IMR-90 (cell line): ENCODE measurements around the gene DPP6. TPM values are rescaled to one million over a fixed set of nuclear protein-coding genes. Genes with fewer than 3 reads are reported as not detected.

ENCODE experiments used
- ATAC-seq: fragments of 200-7000 bp; cut with Tn5 transposase; 2 replicates; pipeline ENCODE4 v1.9.1; 2020; ENCODE audit warnings: low read depth, mild to moderate bottlenecking, moderate library complexity
- BruUV-seq: library from RNA; stranded (reverse); fragments of 400-500 nt; replicated peaks from 2 replicates; lab custom pipeline; 2021; lab: Mats Ljungman, UMichigan
- CTCF ChIA-PET: fragments of 300-600 bp; formaldehyde crosslinking; extraction: SDS; loops from one replicate; lab custom pipeline; 2021; ENCODE audit warnings: antibody characterized with exemption; lab: Yijun Ruan, JAX
- POLR2A ChIA-PET: fragments of 300-600 bp; sonication (Branson Sonifier 250); formaldehyde crosslinking; loops from one replicate; lab custom pipeline; 2022; ENCODE audit warnings: antibody characterized with exemption; ENCODE audit not compliant: unreplicated experiment; lab: Charles Lee
- DNase-seq: peaks from one replicate; pipeline ENCODE4 v3.0.0; 2013
- H2AFZ ChIP-seq: replicated peaks from 2 replicates; pipeline ENCODE3; 2013; ENCODE audit warnings: low read length, mild to moderate bottlenecking; ENCODE audit not compliant: poor library complexity
- H2AK5ac ChIP-seq: 2 replicates; pipeline ENCODE4 v1.6.1; 2013; ENCODE audit warnings: low read depth, low read length, inconsistent platforms
- H2AK9ac ChIP-seq: replicated peaks from 2 replicates; pipeline ENCODE3; 2013; ENCODE audit warnings: mild to moderate bottlenecking, low read depth, low read length, moderate library complexity; ENCODE audit not compliant: poor library complexity
- H2BK120ac ChIP-seq: 2 replicates; pipeline ENCODE4 v1.6.1; 2013; ENCODE audit warnings: low read depth, low read length, inconsistent platforms
- H2BK15ac ChIP-seq: 3 replicates; pipeline ENCODE4 v1.6.1; 2013; ENCODE audit warnings: low read depth, low read length, inconsistent platforms
- H2BK20ac ChIP-seq: 2 replicates; pipeline ENCODE4 v1.6.1; 2013; ENCODE audit warnings: low read depth, mild to moderate bottlenecking, inconsistent platforms, low read length, moderate library complexity
- H2BK5ac ChIP-seq: 2 replicates; pipeline ENCODE4 v1.6.1; 2013; ENCODE audit warnings: mild to moderate bottlenecking, low read depth, low read length, inconsistent platforms; ENCODE audit not compliant: poor library complexity, severe bottlenecking
- H3K14ac ChIP-seq: replicated peaks from 2 replicates; pipeline ENCODE4 v1.6.1; 2013; ENCODE audit warnings: low read depth, low read length, inconsistent platforms
- H3K18ac ChIP-seq: 2 replicates; pipeline ENCODE4 v1.6.1; 2013; ENCODE audit warnings: low read depth, low read length, control low read depth
- H3K23ac ChIP-seq: 2 replicates; pipeline ENCODE4 v1.6.1; 2013; ENCODE audit warnings: low read depth, low read length, inconsistent platforms
- H3K27ac ChIP-seq: 2 replicates; pipeline ENCODE4 v1.5.1; 2013; ENCODE audit warnings: mild to moderate bottlenecking, control low read depth, low read length; ENCODE audit not compliant: insufficient read depth
- H3K27me3 ChIP-seq: 2 replicates; pipeline ENCODE4 v1.6.1; 2013; ENCODE audit warnings: low read length; ENCODE audit not compliant: control insufficient read depth, insufficient read depth
- H3K36me3 ChIP-seq: 2 replicates; pipeline ENCODE4 v1.6.1; 2013; ENCODE audit warnings: low read length, mixed read lengths; ENCODE audit not compliant: control insufficient read depth, insufficient read depth
- H3K4ac ChIP-seq: 2 replicates; pipeline ENCODE4 v1.6.1; 2013; ENCODE audit warnings: low read depth, low read length, inconsistent platforms
- H3K4me1 ChIP-seq: 2 replicates; pipeline ENCODE4 v1.6.1; 2013; ENCODE audit warnings: low read length, mixed read lengths; ENCODE audit not compliant: control insufficient read depth, insufficient read depth
- H3K4me2 ChIP-seq: 2 replicates; pipeline ENCODE4 v1.6.1; 2013; ENCODE audit warnings: low read depth, mild to moderate bottlenecking, control low read depth, low read length, moderate library complexity
- H3K4me3 ChIP-seq: 2 replicates; pipeline ENCODE4 v1.5.1; 2013; ENCODE audit warnings: low read depth, mild to moderate bottlenecking, control low read depth, low read length, moderate library complexity; ENCODE audit not compliant: insufficient read depth
- H3K56ac ChIP-seq: 2 replicates; pipeline ENCODE4 v1.6.1; 2013; ENCODE audit warnings: low read length, inconsistent platforms; ENCODE audit not compliant: insufficient read depth; ENCODE audit errors: extremely low read depth
- H3K79me1 ChIP-seq, 2 experiments: 2 replicates each; pipeline ENCODE4 v1.6.1; 2013; ENCODE audit warnings: low read length in 2 of 2, inconsistent platforms in 1 of 2, low read depth in 1 of 2
- H3K9ac ChIP-seq: 2 replicates; pipeline ENCODE4 v1.6.1; 2013; ENCODE audit warnings: low read depth, low read length, control low read depth
- H3K9me1 ChIP-seq: 2 replicates; pipeline ENCODE4 v1.6.1; 2013; ENCODE audit warnings: low read length, inconsistent platforms; ENCODE audit not compliant: insufficient read depth
- H3K9me3 ChIP-seq: 2 replicates; pipeline ENCODE4 v1.6.1; 2013; ENCODE audit warnings: low read length; ENCODE audit not compliant: control insufficient read depth, insufficient read depth
- H4K20me1 ChIP-seq: 2 replicates; pipeline ENCODE4 v1.6.1; 2013; ENCODE audit warnings: low read length, inconsistent platforms; ENCODE audit not compliant: insufficient read depth
- H4K5ac ChIP-seq: 2 replicates; pipeline ENCODE4 v1.6.1; 2013; ENCODE audit warnings: mild to moderate bottlenecking, low read depth, low read length, control low read depth
- H4K8ac ChIP-seq, 2 experiments: 2 replicates each; pipeline ENCODE4 v1.6.1; 2013; ENCODE audit warnings: low read depth in 2 of 2, low read length in 2 of 2, control low read depth in 1 of 2, inconsistent platforms in 1 of 2
- H4K91ac ChIP-seq: 2 replicates; pipeline ENCODE4 v1.6.1; 2013; ENCODE audit warnings: low read depth, low read length, inconsistent platforms; ENCODE audit not compliant: insufficient read depth
- CEBPB ChIP-seq: IDR thresholded peaks from 2 replicates; pipeline ENCODE4 v1.6.1; 2012; ENCODE audit warnings: low read depth, low read length, improper control_type of control experiment
- CHD1 ChIP-seq: IDR thresholded peaks from 2 replicates; pipeline ENCODE4 v1.6.1; 2012; ENCODE audit warnings: low read depth, low read length, improper control_type of control experiment
- CTCF ChIP-seq: conservative IDR thresholded peaks from 2 replicates; pipeline ENCODE4 v1.5.1; 2012; ENCODE audit warnings: mild to moderate bottlenecking, low read depth, low read length, improper control_type of control experiment
- ELK1 ChIP-seq: fragments of 150-350 bp; IDR thresholded peaks from 2 replicates; pipeline ENCODE4 v1.6.1; 2016; ENCODE audit warnings: low read depth, mild to moderate bottlenecking, low read length, moderate library complexity, borderline replicate concordance
- FOS ChIP-seq: fragments of 150-350 bp; IDR thresholded peaks from 2 replicates; pipeline ENCODE4 v1.6.1; 2016; ENCODE audit warnings: low read depth, low read length
- MAZ ChIP-seq: IDR thresholded peaks from 2 replicates; pipeline ENCODE4 v1.6.1; 2012; ENCODE audit warnings: low read depth, mild to moderate bottlenecking, low read length, improper control_type of control experiment, moderate library complexity, borderline replicate concordance
- MXI1 ChIP-seq: IDR thresholded peaks from 2 replicates; pipeline ENCODE4 v1.6.1; 2012; ENCODE audit warnings: low read depth, mild to moderate bottlenecking, low read length, moderate library complexity, borderline replicate concordance
- NFE2L2 ChIP-seq: fragments of 150-350 bp; IDR thresholded peaks from 2 replicates; pipeline ENCODE4 v1.6.1; 2016; ENCODE audit warnings: low read depth, mild to moderate bottlenecking, low read length
- POLR2A ChIP-seq: IDR thresholded peaks from 2 replicates; pipeline ENCODE4 v1.6.1; 2012; ENCODE audit warnings: mild to moderate bottlenecking, low read depth, low read length
- RAD21 ChIP-seq: IDR thresholded peaks from 2 replicates; pipeline ENCODE4 v1.6.1; 2012; ENCODE audit warnings: low read length, improper control_type of control experiment
- RCOR1 ChIP-seq: IDR thresholded peaks from 2 replicates; pipeline ENCODE4 v1.6.1; 2012; ENCODE audit warnings: mild to moderate bottlenecking, low read length, improper control_type of control experiment; ENCODE audit not compliant: insufficient replicate concordance
- RFX5 ChIP-seq: IDR thresholded peaks from 2 replicates; pipeline ENCODE4 v1.8.0; 2012; ENCODE audit warnings: low read depth, mild to moderate bottlenecking, low read length, moderate library complexity
- SMC3 ChIP-seq: fragments of 150-350 bp; IDR thresholded peaks from 2 replicates; pipeline ENCODE4 v1.6.1; 2016; ENCODE audit warnings: low read depth, mild to moderate bottlenecking, antibody characterized with exemption, low read length, moderate library complexity
- WGBS, 2 experiments: methylation state at CpG; one replicate each; pipeline versions ENCODE4 v1.1.5 to v1.1.7; 2013; ENCODE audit warnings: missing lambda C conversion rate in 2 of 2; ENCODE audit not compliant: insufficient read length in 1 of 2; ENCODE audit errors: extremely low coverage in 2 of 2; 5-methylcytosine and 5-hydroxymethylcytosine counted together
- dilution Hi-C: fragments of 300-500 bp; cut with HindIII; formaldehyde crosslinking; loops from one replicate; pipeline ENCODE4 v1.14.3; 2018; ENCODE audit warnings: low sequenced_read_pairs; ENCODE audit not compliant: unreplicated experiment
- in situ Hi-C: fragments of 300-500 bp; cut with MboI; formaldehyde crosslinking; loops from 3 replicates; pipeline ENCODE4 v1.14.3; 2019; ENCODE audit warnings: low sequenced_read_pairs, inconsistent platforms, mixed read lengths
- intact Hi-C: fragments of 100-400 bp; cut with micrococcal nuclease; formaldehyde crosslinking; loops from 2 replicates; pipeline ENCODE4 v1.10.0; 2022
- polyA plus RNA-seq, 3 experiments: library from polyadenylated mRNA; depleted of rRNA; stranded (reverse); fragments of >200 nt; gene quantifications; 2 replicates each; pipeline ENCODE4 v1.2.3, GENCODE V29; 2012; ENCODE audit warnings: low replicate concordance in 1 of 3
- total RNA-seq: library from RNA; depleted of rRNA; stranded (reverse); fragments of >200 nt; gene quantifications from 2 replicates; pipeline ENCODE4 v1.2.3, GENCODE V29; 2012

DPP6 gene
- total and polyA plus RNA-seq, 2 of the 4 experiments (the other 2 are of a cell fraction), result not detected

DNA sequence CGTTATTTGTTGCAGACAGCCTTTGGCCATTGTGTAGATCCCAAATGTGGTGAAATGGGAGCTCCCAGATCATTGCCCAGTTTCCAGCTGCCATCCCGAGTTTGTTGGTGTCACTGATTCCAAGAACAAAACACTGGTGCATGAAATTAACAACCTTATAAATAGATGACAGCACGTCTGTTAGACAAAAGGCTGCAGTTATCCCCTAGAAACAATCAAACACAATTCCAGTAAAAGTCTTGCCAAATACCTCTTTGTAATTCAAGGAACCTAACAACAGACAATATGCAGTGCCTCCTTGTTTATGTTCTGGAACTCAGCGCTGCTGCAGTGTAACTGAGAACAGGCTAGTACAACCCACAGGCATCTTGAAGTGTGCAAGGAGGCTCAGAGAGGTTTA, 546.2 kb downstream of the DPP6 start:
- in situ Hi-C loops, result no loop called here
- Histone ChIP-seq H2AK9ac (no peak overlapping the region), H2BK15ac (no peak overlapping the region), H3K9me1 (no peaks in the 10 kb centered on the region), H3K27me3 (no peaks in the 10 kb centered on the region), H4K8ac (no peak overlapping the region), H2BK120ac (no peak overlapping the region), H3K4me1 (no peaks in the 10 kb centered on the region), H2AFZ (no peak overlapping the region), H3K27ac (no peak overlapping the region), H3K4ac (no peak overlapping the region), H4K5ac (no peak overlapping the region), H2AK5ac (no peak overlapping the region), H2BK5ac (no peak overlapping the region), H3K56ac (no peak overlapping the region), H3K14ac (no peak overlapping the region), H3K79me1 (no peaks in the 10 kb centered on the region), H3K18ac (no peak overlapping the region), H3K4me2 (no peak overlapping the region), H3K36me3 (no peaks in the 10 kb centered on the region), H3K9ac (no peak overlapping the region), H4K20me1 (no peaks in the 10 kb centered on the region), H3K23ac (no peak overlapping the region), H3K9me3 (peaks cover 12% of the 10 kb centered on the region), H3K4me3 (no peak overlapping the region), H2BK20ac (no peak overlapping the region), H4K91ac (no peak overlapping the region)
- DNase-seq, result no peak
- CTCF ChIA-PET, result no interaction called here
- intact Hi-C loops, result no loop called here
- no CpG with 5 or more reads among the region's 4 CpGs for WGBS, 2 experiments
- no peak for TF ChIP-seq CHD1
- TF ChIP-seq NFE2L2, result no peak
- no peak for TF ChIP-seq POLR2A
- TF ChIP-seq CEBPB, result no peak
- TF ChIP-seq SMC3, result no peak
- TF ChIP-seq RFX5, result no peak
- no peak for TF ChIP-seq MXI1
- TF ChIP-seq MAZ, result no peak
- TF ChIP-seq ELK1, result no peak
- TF ChIP-seq RAD21, result no peak
- TF ChIP-seq FOS, result no peak
- TF ChIP-seq RCOR1, result no peak
- TF ChIP-seq CTCF, result no peak
- dilution Hi-C loops, result no loop called here
- POLR2A ChIA-PET, result no interaction called here
- no TSS peak for BruUV-seq
- no peak for ATAC-seq
